CD4-positive, alpha-beta T cell (primary cell): Measurements from ENCODE around the gene NPPC. TPM values are rescaled to one million over a fixed set of nuclear protein-coding genes. Genes with fewer than 3 reads are reported as not detected.

Experiments used
- ATAC-seq: fragments of 200-7000 bp; cut with Tn5 transposase; one replicate; pipeline ENCODE4 v1.10.0; 2022; ENCODE audit warnings: mild to moderate bottlenecking; ENCODE audit not compliant: poor library complexity
- CTCF ChIA-PET: fragments of 350-600 bp; sonication (Branson Sonifier 250); formaldehyde crosslinking; loops from one replicate; lab custom pipeline; 2021; ENCODE audit warnings: antibody characterized with exemption, inconsistent platforms; lab: Charles Lee
- POLR2A ChIA-PET: fragments of 350-600 bp; sonication (Branson Sonifier 250); formaldehyde crosslinking; loops from one replicate; lab custom pipeline; 2021; ENCODE audit warnings: antibody characterized with exemption, inconsistent platforms; lab: Charles Lee
- DNase-seq, 14 experiments: peaks; one replicate each; pipeline ENCODE4 v3.0.0-alpha.2; 2013 to 2020; ENCODE audit warnings: mixed read lengths in 2 of 14
- H3K27ac ChIP-seq, 2 donors: one replicate each; pipeline versions ENCODE4 v1.5.1 to v1.7.0; 2013; ENCODE audit warnings: low read length in 2 of 2, low read depth in 1 of 2, mild to moderate bottlenecking in 1 of 2
- H3K27me3 ChIP-seq, 2 experiments: 1 replicate in 1 of 2; 2 replicates in 1 of 2; pipeline versions ENCODE4 v1.6.1 to v1.7.0; 2013; ENCODE audit warnings: low read length in 2 of 2, control low read depth in 1 of 2, mild to moderate bottlenecking in 1 of 2, moderate library complexity in 1 of 2; ENCODE audit not compliant: insufficient read depth in 2 of 2, control insufficient read depth in 1 of 2
- H3K36me3 ChIP-seq: one replicate; pipeline ENCODE4 v1.6.1; 2013; ENCODE audit warnings: low read length, control low read depth; ENCODE audit not compliant: insufficient read depth
- H3K4me1 ChIP-seq: one replicate; pipeline ENCODE4 v1.6.1; 2013; ENCODE audit warnings: low read length, control low read depth; ENCODE audit not compliant: insufficient read depth
- H3K4me3 ChIP-seq: one replicate; pipeline ENCODE4 v1.5.1; 2013; ENCODE audit warnings: mild to moderate bottlenecking, low read length, moderate library complexity
- H3K9me3 ChIP-seq, 2 experiments: 1 replicate in 1 of 2; 2 replicates in 1 of 2; pipeline versions ENCODE4 v1.6.1 to v1.7.0; 2013; ENCODE audit warnings: low read length in 2 of 2, mild to moderate bottlenecking in 2 of 2, control low read depth in 1 of 2, moderate library complexity in 1 of 2; ENCODE audit not compliant: control insufficient read depth in 1 of 2, insufficient read depth in 1 of 2
- H3K27ac Mint-ChIP-seq: one replicate; pipeline ENCODE4 v1.8.0; 2020; ENCODE audit warnings: mixed read lengths
- H3K27me3 Mint-ChIP-seq: one replicate; pipeline ENCODE4 v1.8.0; 2021; ENCODE audit warnings: mixed read lengths
- H3K36me3 Mint-ChIP-seq: one replicate; pipeline ENCODE4 v1.8.0; 2021; ENCODE audit warnings: low read depth, mixed read lengths
- H3K4me1 Mint-ChIP-seq: one replicate; pipeline ENCODE4 v1.8.0; 2021; ENCODE audit warnings: low read depth, mixed read lengths
- H3K4me3 Mint-ChIP-seq: one replicate; pipeline ENCODE4 v1.8.0; 2020; ENCODE audit warnings: mild to moderate bottlenecking, mixed read lengths
- H3K9me3 Mint-ChIP-seq: one replicate; pipeline ENCODE4 v1.8.0; 2020; ENCODE audit warnings: mixed read lengths
- intact Hi-C, 2 experiments: fragments of 100-400 bp; cut with DNase I in 1 of 2; cut with micrococcal nuclease in 1 of 2; formaldehyde crosslinking; loops; one replicate each; pipeline versions ENCODE4 v1.15.1 to v1.9.0; 2023 to 2025; cut with DNase I, micrococcal nuclease
- total RNA-seq, 174 experiments: library from RNA in 2 of 174; stranded (reverse) in 2 of 174; gene quantifications; one replicate each; pipeline ENCODE4 v1.2.3 and lab custom pipeline; 2021 to 2026
- TF ChIP-seq, protein P1 (sequence below): fragments of 200-600 bp; IDR thresholded peaks from one replicate; pipeline ENCODE4 v1.8.0; 2022; ENCODE audit warnings: antibody characterized with exemption, mild to moderate bottlenecking

Gene NPPC
- total RNA-seq, 2 experiments from 2014 or later, result 0.34 TPM; not detected in 1

- Mint-ChIP-seq H3K4me1 (peaks cover 6% of the 10 kb centered on the region), H3K27me3 (peaks cover 31% of the 10 kb centered on the region), H3K27ac (no peak overlapping the region), H3K9me3 (no peaks in the 10 kb centered on the region), H3K36me3 (no peaks in the 10 kb centered on the region), H3K4me3 (no peak overlapping the region)
- Histone ChIP-seq H3K27me3 (peaks cover 22 to 40% of the 10 kb centered on the region in 2 experiments), H3K4me1 (peaks cover 20% of the 10 kb centered on the region), H3K36me3 (no peaks in the 10 kb centered on the region), H3K4me3 (no peak overlapping the region), H3K9me3 (peaks cover 0 to 6% of the 10 kb centered on the region in 2 experiments), H3K27ac (no peak overlapping the region)
- intact Hi-C loops, result loop anchor here in 1 of 2 experiments (5.0 to 10.0 kb wide), 2 partner anchors 512 to 595 kb away; partner anchors contain the start of genes CHRND and PRSS56
- ChIA-PET CTCF (no interaction called here), POLR2A (no interaction called here)
- DNase-seq, result no peak
- ATAC-seq, result no peak
- TF ChIP-seq, protein P1, sequence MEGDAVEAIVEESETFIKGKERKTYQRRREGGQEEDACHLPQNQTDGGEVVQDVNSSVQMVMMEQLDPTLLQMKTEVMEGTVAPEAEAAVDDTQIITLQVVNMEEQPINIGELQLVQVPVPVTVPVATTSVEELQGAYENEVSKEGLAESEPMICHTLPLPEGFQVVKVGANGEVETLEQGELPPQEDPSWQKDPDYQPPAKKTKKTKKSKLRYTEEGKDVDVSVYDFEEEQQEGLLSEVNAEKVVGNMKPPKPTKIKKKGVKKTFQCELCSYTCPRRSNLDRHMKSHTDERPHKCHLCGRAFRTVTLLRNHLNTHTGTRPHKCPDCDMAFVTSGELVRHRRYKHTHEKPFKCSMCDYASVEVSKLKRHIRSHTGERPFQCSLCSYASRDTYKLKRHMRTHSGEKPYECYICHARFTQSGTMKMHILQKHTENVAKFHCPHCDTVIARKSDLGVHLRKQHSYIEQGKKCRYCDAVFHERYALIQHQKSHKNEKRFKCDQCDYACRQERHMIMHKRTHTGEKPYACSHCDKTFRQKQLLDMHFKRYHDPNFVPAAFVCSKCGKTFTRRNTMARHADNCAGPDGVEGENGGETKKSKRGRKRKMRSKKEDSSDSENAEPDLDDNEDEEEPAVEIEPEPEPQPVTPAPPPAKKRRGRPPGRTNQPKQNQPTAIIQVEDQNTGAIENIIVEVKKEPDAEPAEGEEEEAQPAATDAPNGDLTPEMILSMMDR, result no peak
Observed at GRCh38 chr2:231929961-231930592, 3.9 kb upstream of the NPPC start.

DNA sequence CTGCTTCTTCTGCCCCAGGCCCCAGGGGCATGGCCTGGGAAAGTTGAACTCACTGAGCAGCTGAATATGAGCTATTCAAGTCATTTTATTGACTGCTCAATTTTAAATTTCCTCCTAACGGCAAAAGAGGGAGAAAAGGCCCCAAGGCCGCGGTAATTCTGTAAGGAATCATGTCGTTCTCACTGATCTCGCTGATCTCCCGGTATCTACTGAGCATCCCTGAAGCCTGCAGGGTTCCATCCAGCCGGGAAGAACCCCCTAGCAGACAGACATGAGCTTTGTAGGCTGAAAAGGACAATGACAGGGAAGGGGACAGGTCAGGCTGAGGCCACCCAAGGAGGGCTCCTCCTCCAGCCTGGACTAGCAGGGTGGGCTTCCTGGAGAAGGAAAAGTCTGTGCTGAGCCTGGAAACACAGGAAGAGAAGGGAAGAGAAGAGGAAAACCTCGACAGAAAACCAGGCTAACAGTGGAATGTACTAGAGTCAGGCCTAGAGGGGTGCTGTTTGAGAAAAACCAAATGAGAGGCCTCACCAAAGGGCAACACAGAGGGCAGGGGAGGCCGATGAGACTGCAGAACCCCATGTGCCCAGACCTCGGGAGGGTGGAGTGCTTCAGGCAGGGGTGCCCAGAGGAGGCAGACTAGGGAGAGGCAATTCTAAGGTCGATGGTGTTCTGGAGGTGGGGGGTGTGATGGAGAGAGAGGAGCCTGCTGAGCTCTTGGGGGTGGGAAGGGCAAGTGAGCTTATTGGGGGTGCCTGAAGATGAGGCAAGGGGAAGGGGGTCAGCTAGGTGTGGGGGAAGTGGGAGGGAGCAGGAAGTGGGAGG is 2.9 kb upstream of the NPPC start:
- H3K27me3 Mint-ChIP-seq, result peaks cover 41% of the 10 kb centered on the region
- TF ChIP-seq, protein P1, result no peak
- H3K36me3 Mint-ChIP-seq, result no peaks in the 10 kb centered on the region
- H3K4me3 Mint-ChIP-seq, result no peak overlapping the region
- no peaks in the 10 kb centered on the region for H3K36me3 ChIP-seq
- peaks cover 0 to 6% of the 10 kb centered on the region in 2 experiments for H3K9me3 ChIP-seq
- POLR2A ChIA-PET, result no interaction called here
- ATAC-seq (no peak), DNase-seq (no peak)
- H3K4me1 Mint-ChIP-seq, result peaks cover 6% of the 10 kb centered on the region
- peaks cover 22% of the 10 kb centered on the region for H3K4me1 ChIP-seq
- CTCF ChIA-PET, result no interaction called here
- H3K4me3 ChIP-seq, result no peak overlapping the region
- intact Hi-C loops, result loop anchor here in 1 of 2 experiments (5.0 to 10.0 kb wide), 2 partner anchors 513 to 596 kb away; partner anchors contain the start of genes CHRND and PRSS56
- H3K27ac Mint-ChIP-seq, result no peak overlapping the region
- no peak overlapping the region for H3K27ac ChIP-seq
- no peaks in the 10 kb centered on the region for H3K9me3 Mint-ChIP-seq
- H3K27me3 ChIP-seq, result peaks cover 32 to 49% of the 10 kb centered on the region in 2 experiments

GRCh38 chr2:231928481-231928880 is 2.3 kb upstream of the NPPC start:
- DNase-seq, result no peak

More at GRCh38 chr2:231928481-231928880, 2.3 kb upstream of the NPPC start:
- POLR2A ChIA-PET, result no interaction called here
- Histone ChIP-seq H3K27me3 (peaks cover 38 to 55% of the 10 kb centered on the region in 2 experiments), H3K9me3 (peaks cover 0 to 6% of the 10 kb centered on the region in 2 experiments), H3K4me3 (no peak overlapping the region), H3K36me3 (no peaks in the 10 kb centered on the region), H3K27ac (no peak overlapping the region), H3K4me1 (peaks cover 22% of the 10 kb centered on the region)
- Mint-ChIP-seq H3K4me3 (no peak overlapping the region), H3K27me3 (peaks cover 47% of the 10 kb centered on the region), H3K9me3 (no peaks in the 10 kb centered on the region), H3K4me1 (peaks cover 6% of the 10 kb centered on the region), H3K36me3 (no peaks in the 10 kb centered on the region), H3K27ac (no peak overlapping the region)
- CTCF ChIA-PET, result no interaction called here
- no peak for ATAC-seq
- intact Hi-C loops, result loop anchor here in 1 of 2 experiments (5.0 to 10.0 kb wide), 2 partner anchors 514 to 596 kb away; partner anchors contain the start of genes CHRND and PRSS56
- TF ChIP-seq, protein P1, result no peak
